ENCODE results near the gene GLRA1. TPM values are rescaled to one million over a fixed set of nuclear protein-coding genes. Genes with fewer than 3 reads are reported as not detected.
"Not testable (repeated sequence)": the region's sequence is repeated elsewhere in the genome, so short reads cannot be mapped to it uniquely, and the experiment has no call there.

Gene GLRA1
- total RNA-seq, 1 donor from 2014 or later: 0.39 TPM

DNA sequence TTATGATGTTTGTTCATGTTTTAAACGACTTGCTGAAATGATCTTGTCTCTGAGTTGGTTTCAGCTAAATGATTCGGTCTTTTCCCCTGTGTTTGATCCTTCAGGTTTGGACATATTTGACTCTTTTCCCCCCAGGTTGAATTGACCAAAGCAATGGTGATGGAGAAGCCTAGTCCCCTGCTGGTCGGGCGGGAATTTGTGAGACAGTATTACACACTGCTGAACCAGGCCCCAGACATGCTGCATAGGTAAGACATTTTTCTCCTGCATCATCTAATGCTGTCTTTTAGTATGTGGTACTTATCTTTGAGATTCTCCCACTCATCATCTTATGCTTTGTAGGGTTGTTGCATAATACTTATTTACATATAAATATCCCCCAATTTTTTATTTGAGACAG lies 138.2 kb downstream of the GLRA1 start:
- TF ChIP-seq, protein P1, sequence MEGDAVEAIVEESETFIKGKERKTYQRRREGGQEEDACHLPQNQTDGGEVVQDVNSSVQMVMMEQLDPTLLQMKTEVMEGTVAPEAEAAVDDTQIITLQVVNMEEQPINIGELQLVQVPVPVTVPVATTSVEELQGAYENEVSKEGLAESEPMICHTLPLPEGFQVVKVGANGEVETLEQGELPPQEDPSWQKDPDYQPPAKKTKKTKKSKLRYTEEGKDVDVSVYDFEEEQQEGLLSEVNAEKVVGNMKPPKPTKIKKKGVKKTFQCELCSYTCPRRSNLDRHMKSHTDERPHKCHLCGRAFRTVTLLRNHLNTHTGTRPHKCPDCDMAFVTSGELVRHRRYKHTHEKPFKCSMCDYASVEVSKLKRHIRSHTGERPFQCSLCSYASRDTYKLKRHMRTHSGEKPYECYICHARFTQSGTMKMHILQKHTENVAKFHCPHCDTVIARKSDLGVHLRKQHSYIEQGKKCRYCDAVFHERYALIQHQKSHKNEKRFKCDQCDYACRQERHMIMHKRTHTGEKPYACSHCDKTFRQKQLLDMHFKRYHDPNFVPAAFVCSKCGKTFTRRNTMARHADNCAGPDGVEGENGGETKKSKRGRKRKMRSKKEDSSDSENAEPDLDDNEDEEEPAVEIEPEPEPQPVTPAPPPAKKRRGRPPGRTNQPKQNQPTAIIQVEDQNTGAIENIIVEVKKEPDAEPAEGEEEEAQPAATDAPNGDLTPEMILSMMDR (conservative IDR thresholded peaks at IDR 0.05): no peak
- peaks cover 20% of the 10 kb centered on the region for H3K36me3 Mint-ChIP-seq
- peaks cover 11% of the 10 kb centered on the region for H3K4me1 Mint-ChIP-seq (ENCODE audit: unreplicated experiment)
- DNase-seq (ENCODE audit: extremely low spot score, unreplicated experiment): no peak
- H3K9me3 Mint-ChIP-seq: no peaks in the 10 kb centered on the region
- no peak overlapping the region for H3K27ac Mint-ChIP-seq
- H3K27me3 Mint-ChIP-seq: no peaks in the 10 kb centered on the region
- no peak overlapping the region for H3K4me3 Mint-ChIP-seq

GRCh38 chr5:151784141-151784540 lies 140.5 kb downstream of the GLRA1 start:
- Mint-ChIP-seq H3K27ac (no peak overlapping the region), H3K9me3 (no peaks in the 10 kb centered on the region), H3K4me1 (ENCODE audit: unreplicated experiment) (peaks cover 25% of the 10 kb centered on the region), H3K36me3 (peaks cover 11% of the 10 kb centered on the region), H3K27me3 (no peaks in the 10 kb centered on the region), H3K4me3 (no peak overlapping the region)
- TF ChIP-seq, protein P1 (conservative IDR thresholded peaks at IDR 0.05): no peak
- no peak for DNase-seq (ENCODE audit: extremely low spot score, unreplicated experiment)

GRCh38 chr5:151783664-151784063 lies 141.0 kb downstream of the GLRA1 start:
- not testable (repeated sequence) for H3K27me3 Mint-ChIP-seq; DNase-seq (ENCODE audit: extremely low spot score, unreplicated experiment); H3K27ac Mint-ChIP-seq; H3K4me3 Mint-ChIP-seq; H3K9me3 Mint-ChIP-seq
- H3K36me3 Mint-ChIP-seq: peaks cover 10% of the 10 kb centered on the region
- peaks cover 27% of the 10 kb centered on the region for H3K4me1 Mint-ChIP-seq (ENCODE audit: unreplicated experiment)

DNA sequence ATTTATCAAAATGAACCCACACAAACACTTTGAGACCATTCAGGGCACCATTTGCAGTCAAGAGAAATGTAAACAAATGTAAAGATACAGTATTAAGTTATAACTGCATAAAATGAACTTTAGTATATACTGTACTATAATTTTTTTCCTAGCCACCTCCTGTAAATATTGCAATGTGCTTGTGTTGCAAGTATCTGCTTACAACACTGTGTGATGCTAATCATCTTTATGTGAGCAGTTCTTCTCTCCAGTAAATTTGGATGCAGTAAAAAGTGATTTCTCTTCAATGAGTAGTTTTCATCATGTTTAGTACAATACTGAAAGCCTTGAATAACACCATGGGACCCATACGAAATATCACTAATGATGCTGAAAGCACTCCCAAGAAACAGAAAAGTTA lies 143.4 kb downstream of the GLRA1 start:
- TF ChIP-seq, protein P1 (conservative IDR thresholded peaks at IDR 0.05): no peak

GRCh38 chr5:151780348-151780747 lies 144.3 kb downstream of the GLRA1 start:
- Mint-ChIP-seq H3K36me3 (peaks cover 31% of the 10 kb centered on the region), H3K27ac (no peak overlapping the region), H3K27me3 (no peaks in the 10 kb centered on the region), H3K9me3 (no peaks in the 10 kb centered on the region), H3K4me1 (ENCODE audit: unreplicated experiment) (peaks cover 43% of the 10 kb centered on the region), H3K4me3 (no peak overlapping the region)
- DNase-seq (ENCODE audit: extremely low spot score, unreplicated experiment): no peak
- TF ChIP-seq, protein P1 (conservative IDR thresholded peaks at IDR 0.05): no peak

More for the DNA sequence above, 143.4 kb downstream of the GLRA1 start:
- H3K27ac Mint-ChIP-seq: peak overlapping the region; percentile 20
- no peak overlapping the region for H3K4me3 Mint-ChIP-seq
- DNase-seq (ENCODE audit: extremely low spot score, unreplicated experiment): no peak
- H3K27me3 Mint-ChIP-seq: no peaks in the 10 kb centered on the region
- peaks cover 28% of the 10 kb centered on the region for H3K36me3 Mint-ChIP-seq
- H3K4me1 Mint-ChIP-seq (ENCODE audit: unreplicated experiment): peaks cover 34% of the 10 kb centered on the region
- no peaks in the 10 kb centered on the region for H3K9me3 Mint-ChIP-seq

DNA sequence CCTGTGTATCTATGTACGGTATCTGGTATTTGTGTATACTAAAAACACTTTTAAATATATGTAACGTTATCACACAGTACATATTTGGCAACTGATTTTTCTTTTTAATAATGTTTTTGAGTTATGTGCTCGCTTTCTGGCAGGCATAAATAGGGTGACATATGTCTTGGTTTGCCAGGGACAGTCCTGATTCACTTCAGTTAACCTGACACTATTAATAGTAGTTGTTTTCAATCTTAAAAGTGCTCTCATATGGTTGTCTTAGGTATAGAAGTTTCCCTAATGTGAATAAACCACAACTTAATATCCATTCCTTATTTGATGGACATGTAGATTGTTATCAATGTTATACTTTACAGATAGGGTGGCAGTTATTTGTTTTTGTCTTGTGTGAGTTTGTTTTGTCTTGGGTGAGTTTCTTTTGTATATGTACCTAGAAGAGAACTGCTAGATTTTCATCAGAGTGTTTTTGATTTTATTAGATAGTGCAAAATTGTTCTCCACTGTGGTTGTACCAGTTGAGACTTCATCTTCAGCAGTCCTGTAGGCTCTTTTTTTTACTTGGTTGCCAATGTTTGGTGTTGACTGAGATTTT lies 145.0 kb downstream of the GLRA1 start:
- Mint-ChIP-seq H3K27ac (no peak overlapping the region), H3K9me3 (no peaks in the 10 kb centered on the region), H3K4me1 (ENCODE audit: unreplicated experiment) (peaks cover 46% of the 10 kb centered on the region), H3K36me3 (peaks cover 31% of the 10 kb centered on the region), H3K4me3 (no peak overlapping the region), H3K27me3 (no peaks in the 10 kb centered on the region)
- TF ChIP-seq, protein P1 (conservative IDR thresholded peaks at IDR 0.05): no peak
- no peak for DNase-seq (ENCODE audit: extremely low spot score, unreplicated experiment)

All from type B pancreatic cell (in vitro differentiated cells).